Lung (tissue), 12 donors: Measurements from ENCODE around the gene RAD50. TPM values are rescaled to one million over a fixed set of nuclear protein-coding genes. Genes with fewer than 3 reads are reported as not detected.
"Not testable (repeated sequence)": the region's sequence is repeated elsewhere in the genome, so short reads cannot be mapped to it uniquely, and the experiment has no call there.

Experiments used
- ATAC-seq: fragments of 200-7000 bp; cut with Tn5 transposase; one replicate; pipeline ENCODE4 v1.9.1; 2020; ENCODE audit warnings: moderate number of reproducible peaks; ENCODE audit not compliant: insufficient read depth, low FRiP score
- DNase-seq, 3 donors: peaks; one replicate each; pipeline ENCODE4 v3.0.0-alpha.2; 2013 to 2017
- H3K27ac ChIP-seq, 2 donors: one replicate each; pipeline ENCODE4 v1.5.1; 2013; ENCODE audit warnings: mild to moderate bottlenecking in 2 of 2, moderate library complexity in 2 of 2, control low read depth in 1 of 2, inconsistent platforms in 1 of 2, low read depth in 1 of 2, low read length in 1 of 2
- H3K27me3 ChIP-seq, 3 donors: one replicate each; pipeline ENCODE4 v1.5.1; 2013; ENCODE audit warnings: low read length in 2 of 3; ENCODE audit not compliant: control insufficient read depth in 3 of 3, insufficient read depth in 3 of 3
- H3K36me3 ChIP-seq, 4 donors: one replicate each; pipeline ENCODE4 v1.5.1; 2013; ENCODE audit warnings: low read length in 4 of 4, mild to moderate bottlenecking in 1 of 4, moderate library complexity in 1 of 4; ENCODE audit not compliant: control insufficient read depth in 4 of 4, insufficient read depth in 4 of 4
- H3K4me1 ChIP-seq, 5 donors: one replicate each; pipeline ENCODE4 v1.5.1; 2013; ENCODE audit warnings: low read length in 5 of 5, mild to moderate bottlenecking in 2 of 5, moderate library complexity in 1 of 5; ENCODE audit not compliant: control insufficient read depth in 5 of 5, insufficient read depth in 5 of 5
- H3K4me3 ChIP-seq: one replicate; pipeline ENCODE4 v1.5.1; 2013; ENCODE audit warnings: mild to moderate bottlenecking, control low read depth, moderate library complexity
- H3K9ac ChIP-seq, 2 donors: one replicate each; pipeline ENCODE4 v1.5.1; 2013; ENCODE audit warnings: low read length in 2 of 2, control low read depth in 1 of 2; ENCODE audit not compliant: insufficient read depth in 1 of 2
- H3K9me3 ChIP-seq, 4 donors: one replicate each; pipeline ENCODE4 v1.5.1; 2013; ENCODE audit warnings: low read length in 3 of 4, mild to moderate bottlenecking in 1 of 4, moderate library complexity in 1 of 4; ENCODE audit not compliant: control insufficient read depth in 4 of 4, insufficient read depth in 3 of 4
- CTCF ChIP-seq: IDR thresholded peaks from 2 replicates; pipeline ENCODE4 v1.5.1; 2012; ENCODE audit warnings: mild to moderate bottlenecking; ENCODE audit errors: control extremely low read depth, extremely low read depth
- WGBS, 2 donors: extraction: QIAGEN DNeasy Blood & Tissue Kit; methylation state at CpG; one replicate each; pipeline ENCODE4 v1.1.7; 2013; 5-methylcytosine and 5-hydroxymethylcytosine counted together
- polyA plus RNA-seq, 2 donors: library from polyadenylated mRNA; stranded (reverse); fragments of 200-250 nt; gene quantifications; one replicate each; pipeline ENCODE4 v1.2.1, GENCODE V29; 2013
- total RNA-seq, 2 donors: library from RNA; depleted of rRNA in 1 of 2; stranded (reverse); fragments of >200 nt in 1 of 2; gene quantifications; one replicate each; pipeline ENCODE4 v1.2.1, GENCODE V29; 2014 to 2021
- donor health status: control.
- donor health status: control.
- donor health status: Bipolar disorder and iron deficiency.
- donor health status: healthy.
- donor health status: DM: yes; HTN: yes; CAD: no.

The RAD50 gene
- total and polyA plus RNA-seq, 4 donors, result 8.2 to 46.7 (median 18.8) TPM

GRCh38 chr5:132622608-132623007 is 65.8 kb downstream of the RAD50 start:
- DNase-seq (no peak), ATAC-seq (no peak)
- Histone ChIP-seq H3K27ac (no peak overlapping the region), H3K36me3 (peaks cover 2 to 18% (median 12%) of the 10 kb centered on the region in 4 donors), H3K27me3 (no peaks in the 10 kb centered on the region), H3K4me1 (no peaks in the 10 kb centered on the region), H3K9me3 (no peaks in the 10 kb centered on the region), H3K9ac (no peak overlapping the region), H3K4me3 (no peak overlapping the region)
- TF ChIP-seq CTCF, result no peak

GRCh38 chr5:132627470-132627869 is 70.7 kb downstream of the RAD50 start:
- no peak for ATAC-seq
- Histone ChIP-seq H3K27me3 (no peaks in the 10 kb centered on the region), H3K4me1 (no peaks in the 10 kb centered on the region), H3K9ac (no peak overlapping the region), H3K27ac (no peak overlapping the region), H3K9me3 (no peaks in the 10 kb centered on the region), H3K36me3 (peaks cover 0 to 8% (median 4%) of the 10 kb centered on the region in 4 donors), H3K4me3 (no peak overlapping the region)
- no peak for TF ChIP-seq CTCF
- DNase-seq, result no peak
- WGBS, 2 donors, result 94 to 96% methylated on average over 2 of the region's 2 CpGs

- DNase-seq (no peak), ATAC-seq (no peak)
- Histone ChIP-seq H3K27me3 (no peaks in the 10 kb centered on the region), H3K4me3 (no peak overlapping the region), H3K9ac (no peak overlapping the region), H3K36me3 (peaks cover 0 to 6% (median 1%) of the 10 kb centered on the region in 4 donors), H3K4me1 (no peaks in the 10 kb centered on the region), H3K9me3 (no peaks in the 10 kb centered on the region), H3K27ac (no peak overlapping the region)
- TF ChIP-seq CTCF, result no peak
- WGBS, 2 donors, result 96% methylated on average over 2 of the region's 2 CpGs
These were observed 72.0 kb downstream of the RAD50 start for GRCh38 chr5:132628814-132629213.

- no peak overlapping the region for H3K4me3 ChIP-seq
These were observed 72.6 kb downstream of the RAD50 start for GRCh38 chr5:132629230-132629944.

GRCh38 chr5:132633587-132633986 is 76.8 kb downstream of the RAD50 start:
- not testable (repeated sequence) for H3K27me3 ChIP-seq, DNase-seq, H3K27ac ChIP-seq, H3K4me3 ChIP-seq, H3K9me3 ChIP-seq, H3K9ac ChIP-seq, ATAC-seq, H3K4me1 ChIP-seq
- H3K36me3 ChIP-seq, result peaks cover 0 to 13% (median 10%) of the 10 kb centered on the region in 4 donors
- WGBS, 2 donors, result 94 to 97% methylated on average over 4 of the region's 4 CpGs

More at GRCh38 chr5:132629230-132629944, 72.6 kb downstream of the RAD50 start:
- ATAC-seq (no peak), DNase-seq (no peak)
- no peak for TF ChIP-seq CTCF
- Histone ChIP-seq H3K9ac (no peak overlapping the region), H3K27me3 (no peaks in the 10 kb centered on the region), H3K36me3 (peaks cover 0 to 6% (median 1%) of the 10 kb centered on the region in 4 donors), H3K9me3 (no peaks in the 10 kb centered on the region), H3K4me1 (no peaks in the 10 kb centered on the region), H3K27ac (no peak overlapping the region)
- 78 to 82% methylated on average over 5 of the region's 5 CpGs for WGBS, 2 donors
